IPS DF 6.9 (cell line): ENCODE data around the gene ZNF454.

Experiments used
- DNase-seq: peaks from one replicate; pipeline ENCODE4 v3.0.0-alpha.2; 2013; ENCODE audit warnings: low read depth, low spot score
- H3K27ac ChIP-seq: one replicate; pipeline ENCODE4 v1.5.1; 2013; ENCODE audit warnings: low read length, control low read depth
- H3K27me3 ChIP-seq: 2 replicates; pipeline ENCODE4 v1.6.1; 2013; ENCODE audit warnings: mild to moderate bottlenecking, low read length; ENCODE audit not compliant: control insufficient read depth, insufficient read depth
- H3K36me3 ChIP-seq: 2 replicates; pipeline ENCODE4 v1.6.1; 2013; ENCODE audit warnings: low read length; ENCODE audit not compliant: control insufficient read depth, insufficient read depth
- H3K4me1 ChIP-seq: 2 replicates; pipeline ENCODE4 v1.6.1; 2013; ENCODE audit warnings: low read length; ENCODE audit not compliant: control insufficient read depth, insufficient read depth
- H3K4me3 ChIP-seq: 2 replicates; pipeline ENCODE4 v1.5.1; 2013; ENCODE audit warnings: mild to moderate bottlenecking, low read length
- H3K9me3 ChIP-seq: 2 replicates; pipeline ENCODE4 v1.6.1; 2013; ENCODE audit warnings: low read length, inconsistent platforms; ENCODE audit not compliant: control insufficient read depth, insufficient read depth
- WGBS: extraction: QIAGEN DNeasy Blood & Tissue Kit; methylation state at CpG from one replicate; pipeline ENCODE4 v1.1.7; 2013; ENCODE audit warnings: mixed read lengths, missing lambda C conversion rate; ENCODE audit not compliant: insufficient read length, insufficient coverage; 5-methylcytosine and 5-hydroxymethylcytosine counted together

The ZNF454 gene

GRCh38 chr5:178983728-178984127, 42.7 kb downstream of the ZNF454 start:
- DNase-seq: no peak
- no peaks in the 10 kb centered on the region for H3K4me1 ChIP-seq
- H3K36me3 ChIP-seq: no peaks in the 10 kb centered on the region; the same call in 1 of the 2 replicates
- no peaks in the 10 kb centered on the region for H3K27me3 ChIP-seq
- H3K27ac ChIP-seq: no peak overlapping the region
- peaks cover 17% of the 10 kb centered on the region for H3K9me3 ChIP-seq
- no peak overlapping the region for H3K4me3 ChIP-seq
- no CpG with 5 or more reads among the region's 10 CpGs for WGBS

DNA sequence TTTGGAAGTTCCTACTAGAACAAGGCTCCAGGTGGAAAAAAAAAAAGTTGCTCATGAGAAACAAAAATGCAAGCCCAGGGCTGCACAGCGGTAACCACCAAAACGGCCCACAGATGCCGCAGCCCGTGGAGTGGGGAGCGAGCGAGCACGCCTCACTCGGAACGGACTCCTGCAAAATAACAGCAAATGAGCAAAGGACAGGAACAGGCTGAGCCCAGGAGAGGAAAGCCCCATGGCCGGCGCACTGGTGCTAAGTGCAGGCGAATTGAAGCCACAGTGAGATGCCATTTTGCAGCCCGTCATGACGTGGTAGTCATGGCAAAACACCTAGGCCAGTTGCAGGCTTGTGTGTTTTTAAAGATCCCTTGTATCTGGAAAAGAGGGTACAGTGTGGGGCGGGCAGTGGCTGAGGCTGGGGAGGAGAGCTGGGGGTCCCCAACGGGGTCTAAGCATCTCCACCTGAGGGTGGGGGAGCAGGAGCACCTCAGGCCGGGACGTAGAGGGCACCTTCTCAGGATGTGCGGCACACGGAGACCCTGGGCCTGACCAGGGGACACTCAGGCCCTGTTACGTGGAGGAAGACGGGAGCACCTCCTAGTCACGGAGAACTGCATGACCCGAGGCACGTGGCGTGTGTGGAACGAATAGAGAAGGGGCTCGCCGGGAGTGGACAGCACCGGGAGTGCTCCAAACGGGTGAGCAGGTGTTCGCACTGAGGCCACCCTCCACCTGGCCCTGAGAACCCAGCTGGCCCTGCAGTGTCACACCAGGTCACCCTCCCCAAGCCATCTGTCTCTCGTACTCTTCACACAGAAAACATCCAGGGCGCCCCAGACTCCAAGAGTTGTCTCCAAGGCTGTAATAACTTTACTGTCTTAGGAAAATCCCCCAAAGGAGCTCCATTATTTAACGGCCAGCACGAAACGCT, 43.4 kb downstream of the ZNF454 start:
- no peak for DNase-seq
- Histone ChIP-seq H3K36me3 (no peaks in the 10 kb centered on the region; the same call in 1 of the 2 replicates), H3K4me1 (no peaks in the 10 kb centered on the region), H3K4me3 (no peak overlapping the region), H3K27me3 (no peaks in the 10 kb centered on the region), H3K9me3 (peaks cover 16% of the 10 kb centered on the region), H3K27ac (no peak overlapping the region)
- no CpG with 5 or more reads among the region's 37 CpGs for whole genome bisulfite sequencing

GRCh38 chr5:178986326-178986960, 45.4 kb downstream of the ZNF454 start:
- Histone ChIP-seq H3K9me3 (peaks cover 14% of the 10 kb centered on the region), H3K27ac (no peak overlapping the region), H3K4me3 (no peak overlapping the region), H3K36me3 (no peaks in the 10 kb centered on the region; the same call in 1 of the 2 replicates), H3K4me1 (no peaks in the 10 kb centered on the region), H3K27me3 (no peaks in the 10 kb centered on the region)
- WGBS: no CpG with 5 or more reads among the region's 43 CpGs
- no peak for DNase-seq

DNA sequence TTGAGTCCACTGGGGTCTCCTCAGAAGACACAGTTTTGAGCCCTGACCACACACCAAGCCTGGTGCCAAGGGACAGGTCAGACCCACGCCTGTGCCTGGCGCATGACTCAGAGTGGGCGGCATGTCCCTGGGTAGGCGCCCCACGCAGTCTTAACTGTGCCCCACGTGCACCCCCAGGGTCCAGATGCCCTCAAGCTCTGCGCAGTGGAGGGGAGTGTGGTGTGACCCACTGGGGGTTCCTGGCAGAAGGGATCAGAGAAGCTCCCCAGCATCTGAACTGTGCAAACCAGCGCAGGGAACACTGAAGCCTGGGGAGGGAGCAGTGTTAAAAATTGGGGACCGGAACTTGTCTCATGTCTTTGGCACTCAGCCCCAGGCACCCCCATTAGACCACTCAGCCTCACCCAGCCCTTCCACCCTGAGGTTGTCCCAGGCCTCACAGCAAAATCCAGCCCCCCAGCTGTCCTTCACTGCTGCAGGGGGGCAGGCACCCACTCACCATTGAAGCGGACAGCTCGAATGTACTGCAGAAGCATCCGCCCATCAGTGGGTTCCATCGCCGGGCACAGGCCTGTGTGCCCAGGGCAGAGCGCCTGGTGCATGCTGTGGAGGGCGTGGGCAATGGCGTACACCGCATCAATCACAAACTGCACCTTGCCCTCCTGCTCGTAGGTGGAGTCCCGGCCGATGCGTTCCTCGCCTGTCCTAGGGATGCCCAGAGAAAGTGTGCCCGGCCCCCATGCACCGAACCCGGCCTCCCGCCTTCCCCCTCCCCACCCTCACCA, 47.6 kb downstream of the ZNF454 start:
- no peak overlapping the region for H3K4me3 ChIP-seq
- no peaks in the 10 kb centered on the region; the same call in 1 of the 2 replicates for H3K36me3 ChIP-seq
- peaks cover 5% of the 10 kb centered on the region; the same call in 1 of the 2 replicates for H3K27me3 ChIP-seq
- peaks cover 7% of the 10 kb centered on the region for H3K9me3 ChIP-seq
- H3K27ac ChIP-seq: no peak overlapping the region
- DNase-seq: no peak
- WGBS: no CpG with 5 or more reads among the region's 27 CpGs
- no peaks in the 10 kb centered on the region for H3K4me1 ChIP-seq

- no CpG with 5 or more reads among the region's 7 CpGs for WGBS
- DNase-seq: no peak
- peaks cover 4% of the 10 kb centered on the region; the same call in 1 of the 2 replicates for H3K9me3 ChIP-seq
- peaks cover 12% of the 10 kb centered on the region; the same call in 1 of the 2 replicates for H3K27me3 ChIP-seq
- H3K36me3 ChIP-seq: no peaks in the 10 kb centered on the region; the same call in 1 of the 2 replicates
- H3K27ac ChIP-seq: no peak overlapping the region
- H3K4me1 ChIP-seq: no peaks in the 10 kb centered on the region
- H3K4me3 ChIP-seq: no peak overlapping the region
These were observed 48.3 kb downstream of the ZNF454 start for GRCh38 chr5:178989311-178989710.

- 0 out of 2 replicates have a peak, but pooled peaks cover 2% of the 10 kb centered on the region for H3K9me3 ChIP-seq
- H3K4me3 ChIP-seq: no peak overlapping the region
- H3K36me3 ChIP-seq: no peaks in the 10 kb centered on the region; the same call in 1 of the 2 replicates
- DNase-seq: no peak
- H3K4me1 ChIP-seq: no peaks in the 10 kb centered on the region
- no peak overlapping the region for H3K27ac ChIP-seq
- no CpG with 5 or more reads among the region's 12 CpGs for WGBS
- H3K27me3 ChIP-seq: peaks cover 19% of the 10 kb centered on the region; the same call in 1 of the 2 replicates
These were observed 49.5 kb downstream of the ZNF454 start for GRCh38 chr5:178990491-178990890.

DNA sequence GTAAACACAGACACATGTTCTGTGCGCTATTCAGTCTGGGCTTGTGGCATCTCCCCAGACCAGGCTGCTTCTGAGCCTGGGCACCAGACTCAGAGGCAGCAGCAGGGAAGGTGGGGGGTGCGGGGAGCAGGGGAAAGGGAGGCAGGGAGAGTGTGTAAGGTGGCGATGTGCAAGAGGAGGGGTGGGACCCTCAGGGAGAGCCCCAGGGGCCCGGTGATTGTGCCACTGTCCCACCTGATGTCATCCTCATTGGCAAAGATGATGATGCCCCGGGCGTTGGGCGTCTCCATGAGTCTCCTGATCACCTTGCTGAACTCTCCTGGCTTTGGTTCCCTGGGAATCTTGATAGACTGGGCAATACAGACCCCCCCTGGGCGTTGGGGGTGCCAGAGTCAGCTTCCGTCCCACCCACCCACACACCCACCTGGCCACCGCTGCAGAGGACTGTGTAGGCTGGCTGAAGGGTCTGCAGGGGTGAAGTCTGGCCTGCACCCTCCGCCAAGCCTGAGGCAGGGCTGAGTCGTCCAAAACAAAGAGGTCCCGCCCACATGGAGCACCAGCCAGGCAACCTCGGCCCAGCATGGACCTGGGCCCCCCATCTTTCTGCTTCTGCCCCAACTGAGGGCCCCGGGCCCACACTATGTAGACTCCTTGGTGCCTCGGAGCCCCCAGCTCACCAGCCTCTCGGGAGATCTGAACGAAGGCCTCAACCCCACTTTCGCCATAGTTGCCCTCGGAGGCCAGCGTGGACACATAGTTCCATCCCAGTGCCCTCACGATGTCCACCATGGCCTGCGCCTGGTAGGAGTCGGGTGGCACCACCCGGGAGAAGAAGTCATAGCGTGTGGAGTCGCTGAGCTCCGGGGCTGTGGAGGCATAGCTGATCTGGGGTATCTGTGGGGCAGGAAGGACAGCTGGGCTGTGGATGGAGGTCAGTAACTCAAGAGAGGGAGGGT, 50.5 kb downstream of the ZNF454 start:
- no peaks in the 10 kb centered on the region; the same call in 1 of the 2 replicates for H3K36me3 ChIP-seq
- H3K27me3 ChIP-seq: peaks cover 28% of the 10 kb centered on the region; the same call in 1 of the 2 replicates
- no CpG with 5 or more reads among the region's 28 CpGs for WGBS
- H3K9me3 ChIP-seq: 0 out of 2 replicates have a peak, but pooled peaks cover 2% of the 10 kb centered on the region
- DNase-seq: no peak
- H3K4me1 ChIP-seq: 0 out of 2 replicates have a peak, but pooled peaks cover 2% of the 10 kb centered on the region
- H3K4me3 ChIP-seq: no peak overlapping the region
- H3K27ac ChIP-seq: no peak overlapping the region

DNA sequence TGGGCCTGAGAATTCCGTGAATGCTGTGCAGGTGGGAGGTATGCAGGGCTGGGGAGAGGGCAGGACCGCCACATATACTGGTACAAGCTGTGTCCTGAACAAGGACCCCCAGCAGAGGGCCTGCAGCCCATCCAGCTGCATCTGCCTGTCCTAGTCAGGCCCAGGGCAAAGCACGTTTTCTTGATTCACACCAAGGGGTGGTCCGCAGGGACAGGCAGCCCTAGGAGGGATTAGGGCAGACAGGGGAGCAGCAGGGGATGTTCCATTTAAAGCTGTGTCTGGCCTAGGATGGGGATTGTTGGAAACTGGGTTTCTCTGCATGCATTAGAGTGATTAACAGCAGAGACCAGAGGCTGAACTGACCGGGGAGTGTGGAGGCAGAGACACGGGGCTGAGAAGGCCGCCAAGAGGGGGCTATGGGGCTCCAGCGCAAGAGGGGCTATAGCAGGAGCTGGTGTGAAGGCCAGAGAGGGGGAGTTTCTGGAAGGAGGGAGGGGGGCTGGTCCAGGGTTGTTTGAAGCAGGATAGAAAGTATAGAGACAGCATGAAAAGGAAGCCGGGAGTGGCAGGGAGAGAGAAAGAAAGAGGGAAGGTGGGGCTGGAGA, 51.4 kb downstream of the ZNF454 start:
- Histone ChIP-seq H3K27ac (no peak overlapping the region), H3K9me3 (0 out of 2 replicates have a peak, but pooled peaks cover 2% of the 10 kb centered on the region), H3K36me3 (no peaks in the 10 kb centered on the region; the same call in 1 of the 2 replicates), H3K4me3 (no peak overlapping the region), H3K27me3 (peaks cover 28% of the 10 kb centered on the region; the same call in 1 of the 2 replicates), H3K4me1 (0 out of 2 replicates have a peak, but pooled peaks cover 2% of the 10 kb centered on the region)
- no peak for DNase-seq
- no CpG with 5 or more reads among the region's 9 CpGs for WGBS

DNA sequence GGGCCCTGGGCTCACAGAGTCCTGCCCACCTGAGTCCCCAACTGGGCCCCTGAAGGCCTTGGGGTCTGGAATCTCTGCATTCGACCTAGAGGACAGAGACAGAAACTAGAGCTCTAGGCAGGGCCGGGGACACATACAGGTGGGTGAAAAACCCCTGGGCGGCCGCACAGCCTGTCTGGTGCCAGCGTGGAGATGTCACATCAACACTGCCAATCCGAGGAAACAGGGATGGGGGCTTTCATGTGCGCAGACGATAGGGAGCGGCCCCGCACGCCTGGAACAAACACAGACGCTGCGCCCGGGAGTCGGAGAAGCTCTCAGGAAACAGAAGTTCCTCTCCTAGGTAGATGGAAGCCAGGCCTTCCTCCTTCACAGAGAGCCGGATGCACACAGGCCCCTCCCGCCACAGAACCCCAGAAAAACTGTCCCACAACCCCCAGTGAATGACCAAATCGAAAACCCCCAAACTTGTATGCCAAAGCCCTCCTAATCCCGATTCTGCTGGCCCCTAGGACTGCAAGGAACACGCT, 52.3 kb downstream of the ZNF454 start:
- DNase-seq: no peak
- H3K4me3 ChIP-seq: no peak overlapping the region
- WGBS: no CpG with 5 or more reads among the region's 20 CpGs
- no peak overlapping the region for H3K27ac ChIP-seq
- peaks cover 28% of the 10 kb centered on the region; the same call in 1 of the 2 replicates for H3K27me3 ChIP-seq
- 0 out of 2 replicates have a peak, but pooled peaks cover under 1% of the 10 kb centered on the region for H3K9me3 ChIP-seq
- 0 out of 2 replicates have a peak, but pooled peaks cover 2% of the 10 kb centered on the region for H3K4me1 ChIP-seq
- H3K36me3 ChIP-seq: no peaks in the 10 kb centered on the region; the same call in 1 of the 2 replicates
